GM23338 (cell line): Measurements from ENCODE around the gene DPT. TPM values are rescaled to one million over a fixed set of nuclear protein-coding genes. Genes with fewer than 3 reads are reported as not detected.

ENCODE experiments used
- ATAC-seq: fragments of 200-7000 bp; cut with Tn5 transposase; 3 replicates; pipeline ENCODE4 v1.9.1; 2020
- DNase-seq: peaks from one replicate; pipeline ENCODE4 v3.0.0-alpha.2; 2015; ENCODE audit warnings: low spot score
- H2AFZ ChIP-seq: fragments of 200-600 bp; sonication (generic); 2 replicates; pipeline ENCODE4 v1.8.0; 2016; ENCODE audit warnings: antibody characterized with exemption, mild to moderate bottlenecking, moderate library complexity
- H3F3A ChIP-seq: fragments of 200-600 bp; sonication (generic); replicated peaks from 2 replicates; pipeline ENCODE4 v1.8.0; 2017; ENCODE audit warnings: antibody characterized with exemption, mixed run types, low read depth
- H3K27ac ChIP-seq: fragments of 200-600 bp; sonication (generic); 2 replicates; pipeline ENCODE4 v1.6.1; 2016; ENCODE audit warnings: low read depth
- H3K27me3 ChIP-seq: fragments of 200-600 bp; sonication (generic); 2 replicates; pipeline ENCODE4 v1.8.0; 2016; ENCODE audit warnings: mild to moderate bottlenecking, mixed run types, moderate library complexity; ENCODE audit not compliant: insufficient read depth
- H3K36me3 ChIP-seq: fragments of 200-600 bp; sonication (generic); 2 replicates; pipeline ENCODE4 v1.8.0; 2016; ENCODE audit warnings: mild to moderate bottlenecking; ENCODE audit not compliant: insufficient read depth
- H3K4me1 ChIP-seq: fragments of 200-600 bp; sonication (generic); 2 replicates; pipeline ENCODE4 v1.8.0; 2016; ENCODE audit warnings: mild to moderate bottlenecking, moderate library complexity; ENCODE audit not compliant: insufficient read depth
- H3K4me2 ChIP-seq: fragments of 200-600 bp; sonication (generic); 2 replicates; pipeline ENCODE4 v1.7.1; 2017; ENCODE audit warnings: mixed run types
- H3K4me3 ChIP-seq: fragments of 200-600 bp; sonication (generic); 2 replicates; pipeline ENCODE4 v1.6.1; 2016; ENCODE audit warnings: mixed run types
- H3K79me2 ChIP-seq: fragments of 200-600 bp; sonication (generic); replicated peaks from 2 replicates; pipeline ENCODE4 v1.8.0; 2017; ENCODE audit warnings: mild to moderate bottlenecking; ENCODE audit not compliant: insufficient read depth
- H3K9me2 ChIP-seq: fragments of 200-600 bp; sonication (generic); 2 replicates; pipeline ENCODE4 v1.8.0; 2017; ENCODE audit not compliant: insufficient read depth
- H4K20me1 ChIP-seq: fragments of 200-600 bp; sonication (generic); replicated peaks from 2 replicates; pipeline ENCODE4 v1.8.0; 2017; ENCODE audit warnings: mild to moderate bottlenecking; ENCODE audit not compliant: insufficient read depth
- H3K27ac Mint-ChIP-seq: 2 replicates; pipeline ENCODE4 v1.8.0; 2020; ENCODE audit warnings: inconsistent platforms, mild to moderate bottlenecking, moderate library complexity, mixed read lengths
- H3K27me3 Mint-ChIP-seq: 3 replicates; pipeline ENCODE4 v1.8.0; 2022; ENCODE audit warnings: low read depth, mild to moderate bottlenecking, moderate library complexity, mixed read lengths, inconsistent platforms; ENCODE audit not compliant: insufficient read depth, poor library complexity
- H3K36me3 Mint-ChIP-seq: 3 replicates; pipeline ENCODE4 v1.8.0; 2021; ENCODE audit warnings: low read depth, mild to moderate bottlenecking, inconsistent platforms, moderate library complexity, mixed read lengths
- H3K4me1 Mint-ChIP-seq: 3 replicates; pipeline ENCODE4 v1.8.0; 2020; ENCODE audit warnings: mild to moderate bottlenecking, inconsistent platforms, mixed read lengths
- H3K4me3 Mint-ChIP-seq: 3 replicates; pipeline ENCODE4 v1.8.0; 2021; ENCODE audit warnings: moderate library complexity, mild to moderate bottlenecking, inconsistent platforms, mixed read lengths
- H3K9me3 Mint-ChIP-seq: 3 replicates; pipeline ENCODE4 v1.8.0; 2020; ENCODE audit warnings: moderate library complexity, mild to moderate bottlenecking, inconsistent platforms, mixed read lengths
- CREB1 ChIP-seq: fragments of 250-450 bp; sonication (Bioruptor Pico); IDR thresholded peaks from 2 replicates; pipeline ENCODE4 v1.5.0; 2020; ENCODE audit warnings: low read depth, mild to moderate bottlenecking, moderate library complexity
- EZH2 ChIP-seq: fragments of 200-600 bp; sonication (generic); IDR thresholded peaks from one replicate; pipeline ENCODE4 v1.8.0; 2017; ENCODE audit warnings: antibody characterized with exemption, mild to moderate bottlenecking, low read depth; ENCODE audit not compliant: unreplicated experiment
- EZH2phosphoT487 ChIP-seq: fragments of 200-600 bp; sonication (generic); IDR thresholded peaks from one replicate; pipeline ENCODE4 v1.8.1; 2018; ENCODE audit warnings: antibody characterized with exemption; ENCODE audit not compliant: unreplicated experiment
- JUNB ChIP-seq: IDR thresholded peaks from one replicate; pipeline ENCODE4 v1.6.1; 2016; ENCODE audit warnings: antibody characterized with exemption; ENCODE audit not compliant: unreplicated experiment
- NANOG ChIP-seq: IDR thresholded peaks from 2 replicates; pipeline ENCODE4 v1.6.1; 2016; ENCODE audit warnings: antibody characterized with exemption, borderline replicate concordance
- POLR2AphosphoS5 ChIP-seq: IDR thresholded peaks from 2 replicates; pipeline ENCODE4 v1.6.1; 2016; ENCODE audit warnings: antibody characterized with exemption, low read depth
- STAT1 ChIP-seq: IDR thresholded peaks from one replicate; pipeline ENCODE4 v1.6.1; 2016; ENCODE audit warnings: antibody characterized with exemption; ENCODE audit not compliant: unreplicated experiment
- ZNF114 ChIP-seq: fragments of 250-450 bp; sonication (Bioruptor Pico); IDR thresholded peaks from 2 replicates; pipeline ENCODE4 v1.5.0; 2020; ENCODE audit warnings: mild to moderate bottlenecking, moderate library complexity
- ZNF331 ChIP-seq: fragments of 250-450 bp; sonication (Bioruptor Pico); IDR thresholded peaks from 2 replicates; pipeline ENCODE4 v1.5.0; 2020; ENCODE audit warnings: low read depth, mild to moderate bottlenecking, moderate library complexity
- polyA plus RNA-seq: library from polyadenylated mRNA; unstranded; fragments of >200 nt; fragmentation: Nextera tagmentation; extraction: Ambion mirVana; gene quantifications from 2 replicates; pipeline ENCODE4 v1.2.1, GENCODE V29; 2016
- total RNA-seq: library from RNA; depleted of rRNA; stranded (reverse); fragments of >200 nt; shearing (Covaris generic); gene quantifications from 2 replicates; pipeline ENCODE4 v1.2.3, GENCODE V29; 2014
- TF ChIP-seq, protein P1 (sequence below): IDR thresholded peaks from 2 replicates; pipeline ENCODE4 v1.6.1; 2016; ENCODE audit warnings: antibody characterized with exemption
- TF ChIP-seq, protein P2 (sequence below): fragments of 250-450 bp; sonication (Bioruptor Pico); IDR thresholded peaks from 2 replicates; pipeline ENCODE4 v1.5.0; 2020; ENCODE audit warnings: mild to moderate bottlenecking, moderate library complexity
- TF ChIP-seq, protein P3 (sequence below), 2 experiments: fragments of 200-600 bp in 1 of 2; sonication (generic) in 1 of 2; conservative IDR thresholded peaks; 2 replicates each; pipeline versions ENCODE4 v1.5.1 to v1.6.1; 2016 to 2017; ENCODE audit warnings: antibody characterized with exemption in 2 of 2, low read depth in 2 of 2, mild to moderate bottlenecking in 2 of 2, moderate library complexity in 1 of 2
- TF ChIP-seq, protein P4 (sequence below): IDR thresholded peaks from one replicate; pipeline ENCODE4 v1.6.1; 2018; ENCODE audit warnings: antibody characterized with exemption; ENCODE audit not compliant: unreplicated experiment

Gene DPT
- total and polyA plus RNA-seq, 2 experiments from 2014 or later: not detected

DNA sequence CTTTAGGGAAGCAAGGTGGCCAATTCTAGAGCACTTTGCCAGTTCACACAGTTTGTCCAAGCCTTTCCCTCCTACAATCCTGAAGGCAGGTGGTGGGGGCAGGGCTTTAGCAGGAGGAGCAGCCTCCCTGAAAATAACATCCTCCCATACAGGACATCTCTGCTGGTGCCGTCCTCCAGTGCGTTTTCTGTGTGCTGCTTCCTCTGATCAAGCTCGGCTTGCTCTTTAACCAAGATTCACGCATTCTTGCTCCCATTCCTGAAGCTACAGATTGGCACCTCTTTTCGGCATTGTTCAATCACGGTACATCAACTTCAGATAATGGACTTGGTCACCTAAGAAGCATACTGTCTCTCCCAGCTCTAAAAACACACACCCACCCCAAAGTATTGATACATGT is 7.5 kb upstream of the DPT start:
- Histone ChIP-seq H3K9me2 (peaks cover 5% of the 10 kb centered on the region; the same call in 1 of the 2 replicates), H3K79me2 (no peaks in the 10 kb centered on the region), H3F3A (no peaks in the 10 kb centered on the region), H3K4me1 (no peaks in the 10 kb centered on the region), H3K4me3 (no peak overlapping the region), H3K27me3 (no peaks in the 10 kb centered on the region), H4K20me1 (no peaks in the 10 kb centered on the region), H3K36me3 (no peaks in the 10 kb centered on the region), H3K27ac (no peak overlapping the region), H2AFZ (no peak overlapping the region), H3K4me2 (no peak overlapping the region)
- Mint-ChIP-seq H3K27me3 (peaks cover 1% of the 10 kb centered on the region), H3K4me1 (no peaks in the 10 kb centered on the region), H3K36me3 (no peaks in the 10 kb centered on the region), H3K4me3 (no peak overlapping the region), H3K9me3 (no peaks in the 10 kb centered on the region), H3K27ac (no peak overlapping the region)
- ATAC-seq (no peak), DNase-seq (no peak)
- TF ChIP-seq JUNB (no peak), EZH2 (no peak), CREB1 (no peak), POLR2AphosphoS5 (no peak), ZNF114 (CRISPR knock-in tag) (no peak), NANOG (no peak), STAT1 (no peak), ZNF331 (CRISPR knock-in tag) (no peak), EZH2phosphoT487 (no peak)
- TF ChIP-seq, protein P1, sequence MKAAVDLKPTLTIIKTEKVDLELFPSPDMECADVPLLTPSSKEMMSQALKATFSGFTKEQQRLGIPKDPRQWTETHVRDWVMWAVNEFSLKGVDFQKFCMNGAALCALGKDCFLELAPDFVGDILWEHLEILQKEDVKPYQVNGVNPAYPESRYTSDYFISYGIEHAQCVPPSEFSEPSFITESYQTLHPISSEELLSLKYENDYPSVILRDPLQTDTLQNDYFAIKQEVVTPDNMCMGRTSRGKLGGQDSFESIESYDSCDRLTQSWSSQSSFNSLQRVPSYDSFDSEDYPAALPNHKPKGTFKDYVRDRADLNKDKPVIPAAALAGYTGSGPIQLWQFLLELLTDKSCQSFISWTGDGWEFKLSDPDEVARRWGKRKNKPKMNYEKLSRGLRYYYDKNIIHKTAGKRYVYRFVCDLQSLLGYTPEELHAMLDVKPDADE: no peak
- TF ChIP-seq, protein P2, sequence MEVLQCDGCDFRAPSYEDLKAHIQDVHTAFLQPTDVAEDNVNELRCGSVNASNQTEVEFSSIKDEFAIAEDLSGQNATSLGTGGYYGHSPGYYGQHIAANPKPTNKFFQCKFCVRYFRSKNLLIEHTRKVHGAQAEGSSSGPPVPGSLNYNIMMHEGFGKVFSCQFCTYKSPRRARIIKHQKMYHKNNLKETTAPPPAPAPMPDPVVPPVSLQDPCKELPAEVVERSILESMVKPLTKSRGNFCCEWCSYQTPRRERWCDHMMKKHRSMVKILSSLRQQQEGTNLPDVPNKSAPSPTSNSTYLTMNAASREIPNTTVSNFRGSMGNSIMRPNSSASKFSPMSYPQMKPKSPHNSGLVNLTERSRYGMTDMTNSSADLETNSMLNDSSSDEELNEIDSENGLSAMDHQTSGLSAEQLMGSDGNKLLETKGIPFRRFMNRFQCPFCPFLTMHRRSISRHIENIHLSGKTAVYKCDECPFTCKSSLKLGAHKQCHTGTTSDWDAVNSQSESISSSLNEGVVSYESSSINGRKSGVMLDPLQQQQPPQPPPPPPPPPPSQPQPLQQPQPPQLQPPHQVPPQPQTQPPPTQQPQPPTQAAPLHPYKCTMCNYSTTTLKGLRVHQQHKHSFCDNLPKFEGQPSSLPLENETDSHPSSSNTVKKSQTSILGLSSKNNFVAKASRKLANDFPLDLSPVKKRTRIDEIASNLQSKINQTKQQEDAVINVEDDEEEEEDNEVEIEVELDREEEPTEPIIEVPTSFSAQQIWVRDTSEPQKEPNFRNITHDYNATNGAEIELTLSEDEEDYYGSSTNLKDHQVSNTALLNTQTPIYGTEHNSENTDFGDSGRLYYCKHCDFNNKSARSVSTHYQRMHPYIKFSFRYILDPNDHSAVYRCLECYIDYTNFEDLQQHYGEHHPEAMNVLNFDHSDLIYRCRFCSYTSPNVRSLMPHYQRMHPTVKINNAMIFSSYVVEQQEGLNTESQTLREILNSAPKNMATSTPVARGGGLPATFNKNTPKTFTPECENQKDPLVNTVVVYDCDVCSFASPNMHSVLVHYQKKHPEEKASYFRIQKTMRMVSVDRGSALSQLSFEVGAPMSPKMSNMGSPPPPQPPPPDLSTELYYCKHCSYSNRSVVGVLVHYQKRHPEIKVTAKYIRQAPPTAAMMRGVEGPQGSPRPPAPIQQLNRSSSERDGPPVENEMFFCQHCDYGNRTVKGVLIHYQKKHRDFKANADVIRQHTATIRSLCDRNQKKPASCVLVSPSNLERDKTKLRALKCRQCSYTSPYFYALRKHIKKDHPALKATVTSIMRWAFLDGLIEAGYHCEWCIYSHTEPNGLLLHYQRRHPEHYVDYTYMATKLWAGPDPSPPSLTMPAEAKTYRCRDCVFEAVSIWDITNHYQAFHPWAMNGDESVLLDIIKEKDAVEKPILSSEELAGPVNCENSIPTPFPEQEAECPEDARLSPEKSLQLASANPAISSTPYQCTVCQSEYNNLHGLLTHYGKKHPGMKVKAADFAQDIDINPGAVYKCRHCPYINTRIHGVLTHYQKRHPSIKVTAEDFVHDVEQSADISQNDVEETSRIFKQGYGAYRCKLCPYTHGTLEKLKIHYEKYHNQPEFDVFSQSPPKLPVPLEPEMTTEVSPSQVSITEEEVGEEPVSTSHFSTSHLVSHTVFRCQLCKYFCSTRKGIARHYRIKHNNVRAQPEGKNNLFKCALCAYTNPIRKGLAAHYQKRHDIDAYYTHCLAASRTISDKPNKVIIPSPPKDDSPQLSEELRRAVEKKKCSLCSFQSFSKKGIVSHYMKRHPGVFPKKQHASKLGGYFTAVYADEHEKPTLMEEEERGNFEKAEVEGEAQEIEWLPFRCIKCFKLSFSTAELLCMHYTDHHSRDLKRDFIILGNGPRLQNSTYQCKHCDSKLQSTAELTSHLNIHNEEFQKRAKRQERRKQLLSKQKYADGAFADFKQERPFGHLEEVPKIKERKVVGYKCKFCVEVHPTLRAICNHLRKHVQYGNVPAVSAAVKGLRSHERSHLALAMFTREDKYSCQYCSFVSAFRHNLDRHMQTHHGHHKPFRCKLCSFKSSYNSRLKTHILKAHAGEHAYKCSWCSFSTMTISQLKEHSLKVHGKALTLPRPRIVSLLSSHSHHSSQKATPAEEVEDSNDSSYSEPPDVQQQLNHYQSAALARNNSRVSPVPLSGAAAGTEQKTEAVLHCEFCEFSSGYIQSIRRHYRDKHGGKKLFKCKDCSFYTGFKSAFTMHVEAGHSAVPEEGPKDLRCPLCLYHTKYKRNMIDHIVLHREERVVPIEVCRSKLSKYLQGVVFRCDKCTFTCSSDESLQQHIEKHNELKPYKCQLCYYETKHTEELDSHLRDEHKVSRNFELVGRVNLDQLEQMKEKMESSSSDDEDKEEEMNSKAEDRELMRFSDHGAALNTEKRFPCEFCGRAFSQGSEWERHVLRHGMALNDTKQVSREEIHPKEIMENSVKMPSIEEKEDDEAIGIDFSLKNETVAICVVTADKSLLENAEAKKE (CRISPR knock-in tag): no peak
- TF ChIP-seq, protein P3, sequence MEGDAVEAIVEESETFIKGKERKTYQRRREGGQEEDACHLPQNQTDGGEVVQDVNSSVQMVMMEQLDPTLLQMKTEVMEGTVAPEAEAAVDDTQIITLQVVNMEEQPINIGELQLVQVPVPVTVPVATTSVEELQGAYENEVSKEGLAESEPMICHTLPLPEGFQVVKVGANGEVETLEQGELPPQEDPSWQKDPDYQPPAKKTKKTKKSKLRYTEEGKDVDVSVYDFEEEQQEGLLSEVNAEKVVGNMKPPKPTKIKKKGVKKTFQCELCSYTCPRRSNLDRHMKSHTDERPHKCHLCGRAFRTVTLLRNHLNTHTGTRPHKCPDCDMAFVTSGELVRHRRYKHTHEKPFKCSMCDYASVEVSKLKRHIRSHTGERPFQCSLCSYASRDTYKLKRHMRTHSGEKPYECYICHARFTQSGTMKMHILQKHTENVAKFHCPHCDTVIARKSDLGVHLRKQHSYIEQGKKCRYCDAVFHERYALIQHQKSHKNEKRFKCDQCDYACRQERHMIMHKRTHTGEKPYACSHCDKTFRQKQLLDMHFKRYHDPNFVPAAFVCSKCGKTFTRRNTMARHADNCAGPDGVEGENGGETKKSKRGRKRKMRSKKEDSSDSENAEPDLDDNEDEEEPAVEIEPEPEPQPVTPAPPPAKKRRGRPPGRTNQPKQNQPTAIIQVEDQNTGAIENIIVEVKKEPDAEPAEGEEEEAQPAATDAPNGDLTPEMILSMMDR (conservative IDR thresholded peaks at IDR 0.05; ENCODE audit: low read depth in 2 of 2): no peak
- TF ChIP-seq, protein P4, sequence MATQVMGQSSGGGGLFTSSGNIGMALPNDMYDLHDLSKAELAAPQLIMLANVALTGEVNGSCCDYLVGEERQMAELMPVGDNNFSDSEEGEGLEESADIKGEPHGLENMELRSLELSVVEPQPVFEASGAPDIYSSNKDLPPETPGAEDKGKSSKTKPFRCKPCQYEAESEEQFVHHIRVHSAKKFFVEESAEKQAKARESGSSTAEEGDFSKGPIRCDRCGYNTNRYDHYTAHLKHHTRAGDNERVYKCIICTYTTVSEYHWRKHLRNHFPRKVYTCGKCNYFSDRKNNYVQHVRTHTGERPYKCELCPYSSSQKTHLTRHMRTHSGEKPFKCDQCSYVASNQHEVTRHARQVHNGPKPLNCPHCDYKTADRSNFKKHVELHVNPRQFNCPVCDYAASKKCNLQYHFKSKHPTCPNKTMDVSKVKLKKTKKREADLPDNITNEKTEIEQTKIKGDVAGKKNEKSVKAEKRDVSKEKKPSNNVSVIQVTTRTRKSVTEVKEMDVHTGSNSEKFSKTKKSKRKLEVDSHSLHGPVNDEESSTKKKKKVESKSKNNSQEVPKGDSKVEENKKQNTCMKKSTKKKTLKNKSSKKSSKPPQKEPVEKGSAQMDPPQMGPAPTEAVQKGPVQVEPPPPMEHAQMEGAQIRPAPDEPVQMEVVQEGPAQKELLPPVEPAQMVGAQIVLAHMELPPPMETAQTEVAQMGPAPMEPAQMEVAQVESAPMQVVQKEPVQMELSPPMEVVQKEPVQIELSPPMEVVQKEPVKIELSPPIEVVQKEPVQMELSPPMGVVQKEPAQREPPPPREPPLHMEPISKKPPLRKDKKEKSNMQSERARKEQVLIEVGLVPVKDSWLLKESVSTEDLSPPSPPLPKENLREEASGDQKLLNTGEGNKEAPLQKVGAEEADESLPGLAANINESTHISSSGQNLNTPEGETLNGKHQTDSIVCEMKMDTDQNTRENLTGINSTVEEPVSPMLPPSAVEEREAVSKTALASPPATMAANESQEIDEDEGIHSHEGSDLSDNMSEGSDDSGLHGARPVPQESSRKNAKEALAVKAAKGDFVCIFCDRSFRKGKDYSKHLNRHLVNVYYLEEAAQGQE: no peak
